A673 (cell line): ENCODE results near the gene PDE8B. TPM values are rescaled to one million over a fixed set of nuclear protein-coding genes. Genes with fewer than 3 reads are reported as not detected.

ENCODE experiments used
- BruUV-seq: library from RNA; stranded (reverse); fragments of 400-500 nt; replicated peaks from 2 replicates; lab custom pipeline; 2021; lab: Mats Ljungman, UMichigan
- CTCF ChIA-PET: fragments of 300-600 bp; sonication (Branson Sonifier 250); formaldehyde crosslinking; loops from one replicate; lab custom pipeline; 2022; ENCODE audit warnings: antibody characterized with exemption; lab: Charles Lee
- POLR2A ChIA-PET: fragments of 300-600 bp; sonication (Branson Sonifier 250); formaldehyde crosslinking; loops from one replicate; lab custom pipeline; 2022; ENCODE audit warnings: antibody characterized with exemption; ENCODE audit not compliant: low non-redundant PET; lab: Charles Lee
- DNase-seq: peaks from one replicate; pipeline ENCODE4 v3.0.0-alpha.2; 2015; ENCODE audit warnings: low spot score
- H3K27ac ChIP-seq: fragments of 200-600 bp; sonication (generic); 2 replicates; pipeline ENCODE4 v1.5.1; 2016; ENCODE audit warnings: mixed run types, low read depth, mild to moderate bottlenecking, mixed read lengths, antibody characterized with exemption, low read length; ENCODE audit not compliant: poor library complexity, severe bottlenecking
- H3K27me3 ChIP-seq: fragments of 200-600 bp; sonication (generic); replicated peaks from 2 replicates; pipeline ENCODE4 v1.6.1; 2017; ENCODE audit warnings: mixed run types, low read depth, mild to moderate bottlenecking, mixed read lengths, antibody characterized with exemption, low read length; ENCODE audit not compliant: insufficient read depth, poor library complexity
- H3K36me3 ChIP-seq: fragments of 200-600 bp; sonication (generic); 2 replicates; pipeline ENCODE4 v1.6.1; 2016; ENCODE audit warnings: mixed run types, mild to moderate bottlenecking, mixed read lengths, antibody characterized with exemption, low read length; ENCODE audit not compliant: insufficient read depth, poor library complexity, severe bottlenecking
- H3K4me1 ChIP-seq: fragments of 200-600 bp; sonication (generic); 2 replicates; pipeline ENCODE4 v1.6.1; 2017; ENCODE audit warnings: mixed run types, mild to moderate bottlenecking, mixed read lengths, antibody characterized with exemption, low read length; ENCODE audit not compliant: insufficient read depth, poor library complexity, severe bottlenecking
- H3K4me3 ChIP-seq: fragments of 200-600 bp; sonication (generic); 2 replicates; pipeline ENCODE4 v1.5.1; 2016; ENCODE audit warnings: low read depth, mixed run types, mild to moderate bottlenecking, mixed read lengths, low read length; ENCODE audit not compliant: poor library complexity, severe bottlenecking
- H3K9me3 ChIP-seq: fragments of 200-600 bp; sonication (generic); 2 replicates; pipeline ENCODE4 v1.6.1; 2016; ENCODE audit warnings: mixed run types, low read depth, mild to moderate bottlenecking, mixed read lengths, antibody characterized with exemption, low read length; ENCODE audit not compliant: poor library complexity, severe bottlenecking
- EZH2 ChIP-seq: fragments of 200-600 bp; sonication (generic); IDR thresholded peaks from 2 replicates; pipeline ENCODE4 v1.6.1; 2017; ENCODE audit warnings: borderline replicate concordance, low read depth, mild to moderate bottlenecking, mixed read lengths, antibody characterized with exemption, low read length; ENCODE audit not compliant: poor library complexity, severe bottlenecking
- intact Hi-C: fragments of 100-400 bp; cut with micrococcal nuclease; formaldehyde crosslinking; loops from one replicate; pipeline ENCODE4 v1.10.0; 2022; ENCODE audit not compliant: unreplicated experiment
- total RNA-seq: library from RNA; stranded (reverse); gene quantifications from 2 replicates; pipeline ENCODE4 v1.2.3, GENCODE V29; 2021
- TF ChIP-seq, protein P1 (sequence below): fragments of 300-800, 200-600 bp; sonication (generic); conservative IDR thresholded peaks from 2 replicates; pipeline ENCODE4 v1.5.1; 2017; ENCODE audit warnings: low read depth, mild to moderate bottlenecking, antibody characterized with exemption, low read length, moderate library complexity, mixed read lengths

PDE8B gene
- total RNA-seq, 1 experiment from 2014 or later: 0.69 TPM

DNA sequence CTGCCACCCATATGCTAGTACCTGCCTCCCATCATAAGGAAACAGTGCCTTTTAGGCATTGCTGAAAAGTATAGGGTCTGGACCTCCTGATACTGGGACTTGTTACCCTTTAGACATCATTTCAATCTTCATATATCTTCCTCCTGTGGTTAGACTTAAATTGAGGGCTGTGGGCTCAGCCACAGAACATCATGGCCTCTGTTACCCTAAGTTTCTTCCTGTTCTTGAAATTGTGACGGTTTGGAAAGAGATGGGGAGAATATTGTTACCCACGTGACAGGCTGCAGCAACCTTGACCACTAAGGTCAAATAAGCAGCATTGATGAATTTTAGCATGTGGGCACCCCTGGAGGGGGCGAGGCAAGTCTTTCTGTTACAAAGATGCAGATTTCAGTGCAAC lies 87.7 kb downstream of the PDE8B start:
- Histone ChIP-seq H3K4me1 (no peaks in the 10 kb centered on the region), H3K27ac (no peak overlapping the region), H3K36me3 (no peaks in the 10 kb centered on the region), H3K4me3 (no peak overlapping the region), H3K27me3 (no peaks in the 10 kb centered on the region), H3K9me3 (no peaks in the 10 kb centered on the region)
- POLR2A ChIA-PET: no interaction called here
- DNase-seq: no peak
- BruUV-seq: no TSS peak
- TF ChIP-seq EZH2: no peak
- TF ChIP-seq, protein P1, sequence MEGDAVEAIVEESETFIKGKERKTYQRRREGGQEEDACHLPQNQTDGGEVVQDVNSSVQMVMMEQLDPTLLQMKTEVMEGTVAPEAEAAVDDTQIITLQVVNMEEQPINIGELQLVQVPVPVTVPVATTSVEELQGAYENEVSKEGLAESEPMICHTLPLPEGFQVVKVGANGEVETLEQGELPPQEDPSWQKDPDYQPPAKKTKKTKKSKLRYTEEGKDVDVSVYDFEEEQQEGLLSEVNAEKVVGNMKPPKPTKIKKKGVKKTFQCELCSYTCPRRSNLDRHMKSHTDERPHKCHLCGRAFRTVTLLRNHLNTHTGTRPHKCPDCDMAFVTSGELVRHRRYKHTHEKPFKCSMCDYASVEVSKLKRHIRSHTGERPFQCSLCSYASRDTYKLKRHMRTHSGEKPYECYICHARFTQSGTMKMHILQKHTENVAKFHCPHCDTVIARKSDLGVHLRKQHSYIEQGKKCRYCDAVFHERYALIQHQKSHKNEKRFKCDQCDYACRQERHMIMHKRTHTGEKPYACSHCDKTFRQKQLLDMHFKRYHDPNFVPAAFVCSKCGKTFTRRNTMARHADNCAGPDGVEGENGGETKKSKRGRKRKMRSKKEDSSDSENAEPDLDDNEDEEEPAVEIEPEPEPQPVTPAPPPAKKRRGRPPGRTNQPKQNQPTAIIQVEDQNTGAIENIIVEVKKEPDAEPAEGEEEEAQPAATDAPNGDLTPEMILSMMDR: no peak
- CTCF ChIA-PET: no interaction called here
- intact Hi-C loops: no loop called here

DNA sequence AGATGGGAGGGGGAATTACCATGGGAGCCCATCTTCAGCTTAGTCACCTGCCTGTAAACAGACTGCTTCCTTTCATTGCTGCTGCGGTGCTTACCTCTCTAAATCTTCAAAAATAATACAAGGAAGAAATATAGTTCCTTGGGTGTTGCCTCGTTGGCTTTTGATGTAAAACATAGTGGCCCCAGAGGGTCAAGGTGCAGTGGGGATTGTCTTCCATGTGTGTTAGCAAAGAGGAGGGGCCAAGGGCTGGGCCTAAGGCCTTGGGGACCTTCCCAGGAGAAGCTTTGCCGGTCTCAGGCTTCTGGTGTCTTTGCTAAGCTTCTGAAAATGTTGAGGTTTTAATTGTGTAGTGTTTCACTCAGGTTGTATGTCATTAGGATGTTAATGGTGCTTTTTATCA lies 90.0 kb downstream of the PDE8B start:
- Histone ChIP-seq H3K27ac (no peak overlapping the region), H3K4me3 (no peak overlapping the region), H3K27me3 (no peaks in the 10 kb centered on the region), H3K9me3 (no peaks in the 10 kb centered on the region), H3K4me1 (no peaks in the 10 kb centered on the region), H3K36me3 (no peaks in the 10 kb centered on the region)
- DNase-seq: no peak
- intact Hi-C loops: no loop called here
- ChIA-PET CTCF (no interaction called here), POLR2A (no interaction called here)
- no peak for TF ChIP-seq EZH2
- TF ChIP-seq, protein P1: no peak
- BruUV-seq: no TSS peak

DNA sequence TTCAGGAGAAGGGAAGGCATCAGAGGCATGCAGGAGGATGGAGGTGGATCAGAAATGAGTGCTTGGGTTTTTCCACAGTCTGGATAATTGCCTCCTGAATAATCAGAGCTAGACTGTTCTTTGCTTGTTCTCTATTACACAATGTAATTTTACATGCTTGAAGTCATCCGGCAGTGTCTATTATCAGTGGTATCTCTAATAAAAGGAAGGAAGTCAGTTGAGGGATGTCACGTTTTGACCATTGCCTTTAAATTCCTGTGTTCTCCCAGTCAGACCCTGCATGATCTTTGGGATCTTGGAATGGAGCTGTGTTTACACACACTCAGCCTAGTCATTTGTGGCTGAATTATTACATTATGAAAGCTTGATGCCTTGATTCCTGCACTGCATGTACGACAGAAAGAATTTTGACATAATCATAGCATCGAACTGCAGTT lies 91.0 kb downstream of the PDE8B start:
- ChIA-PET CTCF (no interaction called here), POLR2A (no interaction called here)
- no peak overlapping the region for H3K4me3 ChIP-seq
- intact Hi-C loops: no loop called here
- no peaks in the 10 kb centered on the region for H3K27me3 ChIP-seq
- no peaks in the 10 kb centered on the region for H3K4me1 ChIP-seq
- DNase-seq: no peak
- BruUV-seq: no TSS peak
- no peaks in the 10 kb centered on the region for H3K9me3 ChIP-seq
- TF ChIP-seq, protein P1: no peak
- no peak for TF ChIP-seq EZH2
- H3K27ac ChIP-seq: no peak overlapping the region
- no peaks in the 10 kb centered on the region for H3K36me3 ChIP-seq
